ENCODE results near the gene DEPP1.
"Not testable (repeated sequence)": the region's sequence is repeated elsewhere in the genome, so short reads cannot be mapped to it uniquely, and the experiment has no call there.

The DEPP1 gene, protein sequence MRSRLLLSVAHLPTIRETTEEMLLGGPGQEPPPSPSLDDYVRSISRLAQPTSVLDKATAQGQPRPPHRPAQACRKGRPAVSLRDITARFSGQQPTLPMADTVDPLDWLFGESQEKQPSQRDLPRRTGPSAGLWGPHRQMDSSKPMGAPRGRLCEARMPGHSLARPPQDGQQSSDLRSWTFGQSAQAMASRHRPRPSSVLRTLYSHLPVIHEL

GRCh38 chr10:44978570-44979280, at the start of gene DEPP1:
TSS of gene DEPP1 (minus strand) at chr10:44978809. CDS start at chr10:44978030, 779 bp downstream.
- DNase-seq (ENCODE audit: low read depth in 2 of 2) = no peak

GRCh38 chr10:45023426-45023825, 44.8 kb upstream of the DEPP1 start:
- no peak for DNase-seq (ENCODE audit: low read depth in 2 of 2)

GRCh38 chr10:45015590-45015989, 37.0 kb upstream of the DEPP1 start:
- DNase-seq (ENCODE audit: low read depth in 2 of 2) = no peak

DNA sequence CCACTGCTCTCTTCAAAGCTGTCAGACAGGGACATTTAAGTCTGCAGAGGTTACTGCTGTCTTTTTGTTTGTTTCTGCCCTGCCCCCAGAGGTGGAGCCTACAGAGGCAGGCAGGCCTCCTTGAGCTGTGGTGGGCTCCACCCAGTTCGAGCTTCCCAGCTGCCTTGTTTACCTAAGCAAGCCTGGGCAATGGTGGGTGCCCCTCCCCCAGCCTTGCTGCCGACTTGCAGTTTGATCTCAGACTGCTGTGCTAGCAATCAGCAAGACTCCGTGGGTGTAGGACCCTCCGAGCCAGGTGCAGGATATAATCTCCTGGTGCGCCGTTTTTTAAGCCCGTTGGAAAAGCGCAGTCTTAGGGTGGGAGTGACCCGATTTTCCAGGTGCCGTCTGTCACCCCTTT, 35.9 kb upstream of the DEPP1 start:
- DNase-seq (ENCODE audit: low read depth in 2 of 2) = not testable (repeated sequence)

DNA sequence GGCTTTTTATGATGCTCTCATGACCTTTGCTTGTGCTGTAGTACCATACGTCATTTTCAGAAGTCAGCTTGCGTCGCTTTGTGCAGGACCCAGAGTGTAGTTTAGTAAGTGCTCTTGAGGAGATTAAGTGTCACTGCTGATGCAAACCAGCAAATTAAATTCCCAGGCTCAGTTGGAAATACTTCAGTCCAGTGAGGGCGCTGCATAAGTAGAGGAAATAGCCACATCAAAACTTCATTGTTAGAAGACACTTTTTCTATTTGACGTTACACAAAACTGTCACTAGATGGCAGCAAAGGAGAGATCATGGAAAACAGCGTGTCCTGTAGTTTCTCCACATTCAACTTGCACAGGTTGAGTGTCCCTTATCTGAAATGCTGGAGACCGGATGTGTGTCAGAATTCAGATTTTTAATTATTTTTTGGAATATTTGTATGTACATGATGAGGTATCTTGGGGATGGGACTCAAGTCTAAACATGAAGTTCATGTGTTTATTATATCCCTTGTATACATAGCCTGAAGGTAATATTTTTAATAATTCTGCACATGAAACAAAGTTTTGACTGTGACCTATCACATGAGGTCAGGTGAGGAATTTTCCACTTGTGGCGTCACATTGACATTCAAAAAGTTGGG, 30.0 kb upstream of the DEPP1 start:
- DNase-seq (ENCODE audit: low read depth in 2 of 2) = no peak

GRCh38 chr10:45006276-45007030, 27.8 kb upstream of the DEPP1 start:
- DNase-seq (ENCODE audit: low read depth in 2 of 2) = no peak

GRCh38 chr10:45005284-45005683, 26.7 kb upstream of the DEPP1 start:
- no peak for DNase-seq (ENCODE audit: low read depth in 2 of 2)

DNA sequence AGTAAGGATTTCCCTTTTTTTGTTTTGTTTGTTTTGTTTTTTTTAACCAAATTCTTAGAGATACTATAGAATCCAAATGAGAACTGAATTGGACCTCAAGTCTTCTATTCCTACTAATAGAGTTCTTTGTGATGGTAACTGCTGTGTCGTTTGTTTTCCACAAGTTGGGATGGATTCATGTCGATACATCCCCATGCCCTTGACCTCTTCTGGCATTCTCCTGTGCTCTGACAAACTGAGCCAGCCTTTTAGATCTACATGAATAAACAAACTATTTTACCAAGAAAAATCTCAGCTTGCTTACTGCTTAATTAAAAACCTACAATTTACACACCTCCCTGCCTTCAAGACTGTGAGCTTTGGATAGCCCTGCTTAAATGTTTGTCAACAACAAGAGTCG, 26.1 kb upstream of the DEPP1 start:
- no peak for DNase-seq (ENCODE audit: low read depth in 2 of 2)

- no peak for DNase-seq (ENCODE audit: low read depth in 2 of 2)
These were observed 24.9 kb upstream of the DEPP1 start for GRCh38 chr10:45003432-45004000.

- DNase-seq (ENCODE audit: low read depth in 2 of 2) = peak; percentile 30
These were observed 23.0 kb upstream of the DEPP1 start for GRCh38 chr10:45001381-45002148.

GRCh38 chr10:45000752-45001380, 22.3 kb upstream of the DEPP1 start, which contains the start of gene ZNF22:
TSS of gene ZNF22 (plus strand) at chr10:45000923. CDS start at chr10:45003369, 2,446 bp downstream.
- DNase-seq (ENCODE audit: low read depth in 2 of 2) = peak; percentile 64 to 67

GRCh38 chr10:45000138-45000751, 21.6 kb upstream of the DEPP1 start:
- DNase-seq (ENCODE audit: low read depth in 2 of 2) = no peak

GRCh38 chr10:44998146-44998631, 19.6 kb upstream of the DEPP1 start:
- no peak for DNase-seq (ENCODE audit: low read depth in 2 of 2)

DNA sequence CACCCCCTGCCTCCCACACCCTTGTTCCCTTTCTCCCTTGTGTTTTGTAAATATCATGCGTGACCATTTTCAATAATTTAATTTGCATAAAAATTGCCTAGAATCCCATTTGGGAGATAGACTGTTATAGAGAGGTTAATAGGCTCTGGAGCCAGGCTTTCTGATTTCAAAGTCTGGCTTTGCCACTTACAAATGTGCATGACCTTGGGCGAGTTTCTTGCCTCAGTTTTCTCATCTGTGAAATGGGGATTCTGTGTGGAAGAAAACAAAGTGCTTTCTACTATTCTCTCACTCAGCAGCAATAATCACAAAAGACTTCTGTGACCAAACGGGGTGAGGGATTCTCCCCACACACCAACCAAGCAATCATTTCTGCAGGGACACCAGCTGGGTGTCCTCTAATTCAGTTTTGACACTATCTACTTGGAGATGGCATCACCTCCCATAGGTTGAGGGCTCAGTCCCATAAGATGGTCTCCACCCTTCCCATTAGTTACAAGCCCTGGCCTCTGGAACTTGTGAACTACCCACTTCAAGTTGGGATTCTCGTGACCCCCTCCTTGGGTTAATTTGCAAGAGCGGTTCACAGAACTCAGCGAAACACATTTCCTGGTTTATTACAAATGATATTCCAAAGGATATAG, 18.6 kb upstream of the DEPP1 start:
- no peak for DNase-seq (ENCODE audit: low read depth in 2 of 2)

DNA sequence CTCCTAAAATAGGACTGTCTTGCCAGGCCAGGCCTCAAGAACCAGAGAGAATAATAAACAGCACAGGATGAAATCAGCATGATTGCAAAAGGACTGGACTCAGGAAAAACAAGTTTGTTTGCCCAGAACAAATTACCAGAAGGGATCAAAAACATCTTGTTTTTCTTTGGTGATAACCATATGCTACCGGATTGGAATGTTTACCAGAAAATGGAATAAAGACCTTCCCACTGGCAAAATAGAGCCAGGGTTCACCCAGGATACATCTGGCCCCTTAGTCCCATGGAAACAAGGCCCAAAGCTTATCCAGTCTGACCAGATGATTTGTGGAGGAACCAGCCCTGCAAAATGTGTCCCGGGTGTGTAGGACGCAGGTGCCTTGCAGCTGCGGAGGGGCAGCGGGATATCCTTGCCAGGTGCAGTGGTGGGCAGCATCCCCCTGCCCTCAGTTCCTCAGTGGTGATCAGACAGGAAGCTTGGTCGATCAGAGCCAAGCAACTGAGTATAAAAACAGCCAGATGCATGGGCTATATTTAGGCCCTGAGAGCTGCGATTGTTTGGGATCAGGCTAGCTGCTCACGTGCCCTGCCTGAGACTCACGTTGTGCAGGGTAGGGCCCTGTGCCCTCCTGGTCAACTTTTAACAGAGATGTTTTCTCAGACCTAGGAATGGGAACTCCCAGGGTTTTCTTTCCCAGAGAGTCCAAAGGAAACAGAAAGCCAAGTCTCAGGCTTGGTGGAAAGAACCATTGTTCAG, 17.5 kb upstream of the DEPP1 start:
- no peak for DNase-seq (ENCODE audit: low read depth in 2 of 2)

- DNase-seq (ENCODE audit: low read depth in 2 of 2) = no peak
These were observed 16.9 kb upstream of the DEPP1 start for GRCh38 chr10:44995581-44995913.

GRCh38 chr10:44994752-44995530, 16.3 kb upstream of the DEPP1 start:
- DNase-seq (ENCODE audit: low read depth in 2 of 2) = no peak
